IMR-90 (cell line): ENCODE measurements around the gene COL15A1. TPM values are rescaled to one million over a fixed set of nuclear protein-coding genes. Genes with fewer than 3 reads are reported as not detected.

Experiments
- ATAC-seq: fragments of 200-7000 bp; cut with Tn5 transposase; 2 replicates; pipeline ENCODE4 v1.9.1; 2020; ENCODE audit warnings: low read depth, mild to moderate bottlenecking, moderate library complexity
- BruUV-seq: library from RNA; stranded (reverse); fragments of 400-500 nt; replicated peaks from 2 replicates; lab custom pipeline; 2021; lab: Mats Ljungman, UMichigan
- CTCF ChIA-PET: fragments of 300-600 bp; formaldehyde crosslinking; extraction: SDS; loops from one replicate; lab custom pipeline; 2021; ENCODE audit warnings: antibody characterized with exemption; lab: Yijun Ruan, JAX
- POLR2A ChIA-PET: fragments of 300-600 bp; sonication (Branson Sonifier 250); formaldehyde crosslinking; loops from one replicate; lab custom pipeline; 2022; ENCODE audit warnings: antibody characterized with exemption; ENCODE audit not compliant: unreplicated experiment; lab: Charles Lee
- DNase-seq: peaks from one replicate; pipeline ENCODE4 v3.0.0; 2013
- H2AFZ ChIP-seq: replicated peaks from 2 replicates; pipeline ENCODE3; 2013; ENCODE audit warnings: low read length, mild to moderate bottlenecking; ENCODE audit not compliant: poor library complexity
- H2AK5ac ChIP-seq: 2 replicates; pipeline ENCODE4 v1.6.1; 2013; ENCODE audit warnings: low read depth, low read length, inconsistent platforms
- H2AK9ac ChIP-seq: replicated peaks from 2 replicates; pipeline ENCODE3; 2013; ENCODE audit warnings: mild to moderate bottlenecking, low read depth, low read length, moderate library complexity; ENCODE audit not compliant: poor library complexity
- H2BK120ac ChIP-seq: 2 replicates; pipeline ENCODE4 v1.6.1; 2013; ENCODE audit warnings: low read depth, low read length, inconsistent platforms
- H2BK15ac ChIP-seq: 3 replicates; pipeline ENCODE4 v1.6.1; 2013; ENCODE audit warnings: low read depth, low read length, inconsistent platforms
- H2BK20ac ChIP-seq: 2 replicates; pipeline ENCODE4 v1.6.1; 2013; ENCODE audit warnings: low read depth, mild to moderate bottlenecking, inconsistent platforms, low read length, moderate library complexity
- H2BK5ac ChIP-seq: 2 replicates; pipeline ENCODE4 v1.6.1; 2013; ENCODE audit warnings: mild to moderate bottlenecking, low read depth, low read length, inconsistent platforms; ENCODE audit not compliant: poor library complexity, severe bottlenecking
- H3K14ac ChIP-seq: replicated peaks from 2 replicates; pipeline ENCODE4 v1.6.1; 2013; ENCODE audit warnings: low read depth, low read length, inconsistent platforms
- H3K18ac ChIP-seq: 2 replicates; pipeline ENCODE4 v1.6.1; 2013; ENCODE audit warnings: low read depth, low read length, control low read depth
- H3K23ac ChIP-seq: 2 replicates; pipeline ENCODE4 v1.6.1; 2013; ENCODE audit warnings: low read depth, low read length, inconsistent platforms
- H3K27ac ChIP-seq: 2 replicates; pipeline ENCODE4 v1.5.1; 2013; ENCODE audit warnings: mild to moderate bottlenecking, control low read depth, low read length; ENCODE audit not compliant: insufficient read depth
- H3K27me3 ChIP-seq: 2 replicates; pipeline ENCODE4 v1.6.1; 2013; ENCODE audit warnings: low read length; ENCODE audit not compliant: control insufficient read depth, insufficient read depth
- H3K36me3 ChIP-seq: 2 replicates; pipeline ENCODE4 v1.6.1; 2013; ENCODE audit warnings: low read length, mixed read lengths; ENCODE audit not compliant: control insufficient read depth, insufficient read depth
- H3K4ac ChIP-seq: 2 replicates; pipeline ENCODE4 v1.6.1; 2013; ENCODE audit warnings: low read depth, low read length, inconsistent platforms
- H3K4me1 ChIP-seq: 2 replicates; pipeline ENCODE4 v1.6.1; 2013; ENCODE audit warnings: low read length, mixed read lengths; ENCODE audit not compliant: control insufficient read depth, insufficient read depth
- H3K4me2 ChIP-seq: 2 replicates; pipeline ENCODE4 v1.6.1; 2013; ENCODE audit warnings: low read depth, mild to moderate bottlenecking, control low read depth, low read length, moderate library complexity
- H3K4me3 ChIP-seq: 2 replicates; pipeline ENCODE4 v1.5.1; 2013; ENCODE audit warnings: low read depth, mild to moderate bottlenecking, control low read depth, low read length, moderate library complexity; ENCODE audit not compliant: insufficient read depth
- H3K56ac ChIP-seq: 2 replicates; pipeline ENCODE4 v1.6.1; 2013; ENCODE audit warnings: low read length, inconsistent platforms; ENCODE audit not compliant: insufficient read depth; ENCODE audit errors: extremely low read depth
- H3K79me1 ChIP-seq, 2 experiments: 2 replicates each; pipeline ENCODE4 v1.6.1; 2013; ENCODE audit warnings: low read length in 2 of 2, inconsistent platforms in 1 of 2, low read depth in 1 of 2
- H3K9ac ChIP-seq: 2 replicates; pipeline ENCODE4 v1.6.1; 2013; ENCODE audit warnings: low read depth, low read length, control low read depth
- H3K9me1 ChIP-seq: 2 replicates; pipeline ENCODE4 v1.6.1; 2013; ENCODE audit warnings: low read length, inconsistent platforms; ENCODE audit not compliant: insufficient read depth
- H3K9me3 ChIP-seq: 2 replicates; pipeline ENCODE4 v1.6.1; 2013; ENCODE audit warnings: low read length; ENCODE audit not compliant: control insufficient read depth, insufficient read depth
- H4K20me1 ChIP-seq: 2 replicates; pipeline ENCODE4 v1.6.1; 2013; ENCODE audit warnings: low read length, inconsistent platforms; ENCODE audit not compliant: insufficient read depth
- H4K5ac ChIP-seq: 2 replicates; pipeline ENCODE4 v1.6.1; 2013; ENCODE audit warnings: mild to moderate bottlenecking, low read depth, low read length, control low read depth
- H4K8ac ChIP-seq, 2 experiments: 2 replicates each; pipeline ENCODE4 v1.6.1; 2013; ENCODE audit warnings: low read depth in 2 of 2, low read length in 2 of 2, control low read depth in 1 of 2, inconsistent platforms in 1 of 2
- H4K91ac ChIP-seq: 2 replicates; pipeline ENCODE4 v1.6.1; 2013; ENCODE audit warnings: low read depth, low read length, inconsistent platforms; ENCODE audit not compliant: insufficient read depth
- CEBPB ChIP-seq: IDR thresholded peaks from 2 replicates; pipeline ENCODE4 v1.6.1; 2012; ENCODE audit warnings: low read depth, low read length, improper control_type of control experiment
- MAZ ChIP-seq: IDR thresholded peaks from 2 replicates; pipeline ENCODE4 v1.6.1; 2012; ENCODE audit warnings: low read depth, mild to moderate bottlenecking, low read length, improper control_type of control experiment, moderate library complexity, borderline replicate concordance
- MXI1 ChIP-seq: IDR thresholded peaks from 2 replicates; pipeline ENCODE4 v1.6.1; 2012; ENCODE audit warnings: low read depth, mild to moderate bottlenecking, low read length, moderate library complexity, borderline replicate concordance
- NFE2L2 ChIP-seq: fragments of 150-350 bp; IDR thresholded peaks from 2 replicates; pipeline ENCODE4 v1.6.1; 2016; ENCODE audit warnings: low read depth, mild to moderate bottlenecking, low read length
- POLR2A ChIP-seq: IDR thresholded peaks from 2 replicates; pipeline ENCODE4 v1.6.1; 2012; ENCODE audit warnings: mild to moderate bottlenecking, low read depth, low read length
- RCOR1 ChIP-seq: IDR thresholded peaks from 2 replicates; pipeline ENCODE4 v1.6.1; 2012; ENCODE audit warnings: mild to moderate bottlenecking, low read length, improper control_type of control experiment; ENCODE audit not compliant: insufficient replicate concordance
- WGBS, 2 experiments: methylation state at CpG; one replicate each; pipeline versions ENCODE4 v1.1.5 to v1.1.7; 2013; ENCODE audit warnings: missing lambda C conversion rate in 2 of 2; ENCODE audit not compliant: insufficient read length in 1 of 2; ENCODE audit errors: extremely low coverage in 2 of 2; 5-methylcytosine and 5-hydroxymethylcytosine counted together
- dilution Hi-C: fragments of 300-500 bp; cut with HindIII; formaldehyde crosslinking; loops from one replicate; pipeline ENCODE4 v1.14.3; 2018; ENCODE audit warnings: low sequenced_read_pairs; ENCODE audit not compliant: unreplicated experiment
- in situ Hi-C: fragments of 300-500 bp; cut with MboI; formaldehyde crosslinking; loops from 3 replicates; pipeline ENCODE4 v1.14.3; 2019; ENCODE audit warnings: low sequenced_read_pairs, inconsistent platforms, mixed read lengths
- intact Hi-C: fragments of 100-400 bp; cut with micrococcal nuclease; formaldehyde crosslinking; loops from 2 replicates; pipeline ENCODE4 v1.10.0; 2022
- polyA plus RNA-seq, 3 experiments: library from polyadenylated mRNA; depleted of rRNA; stranded (reverse); fragments of >200 nt; gene quantifications; 2 replicates each; pipeline ENCODE4 v1.2.3, GENCODE V29; 2012; ENCODE audit warnings: low replicate concordance in 1 of 3
- total RNA-seq: library from RNA; depleted of rRNA; stranded (reverse); fragments of >200 nt; gene quantifications from 2 replicates; pipeline ENCODE4 v1.2.3, GENCODE V29; 2012

COL15A1 gene
- total and polyA plus RNA-seq, 2 of the 4 experiments (the other 2 are of a cell fraction) = 2.2 to 3.7 TPM

DNA sequence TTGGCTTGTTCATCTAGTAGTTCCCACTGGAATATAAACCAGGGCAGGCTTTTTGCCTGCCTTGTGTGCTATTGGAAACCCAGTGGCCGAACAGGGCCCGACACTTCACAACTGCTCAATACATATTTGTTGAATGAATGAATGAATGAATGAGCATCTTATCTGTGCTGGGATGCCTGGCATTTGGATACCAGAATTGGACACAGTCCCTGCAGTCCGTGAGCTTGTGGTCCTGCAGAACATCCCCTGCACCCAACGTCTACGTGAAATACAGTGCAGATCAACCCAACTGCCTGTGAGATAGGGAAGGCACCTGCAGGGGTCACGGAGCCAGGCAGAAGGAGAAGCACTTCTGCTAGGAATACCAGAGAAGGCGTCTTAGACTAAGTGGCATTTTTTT lies 30.0 kb upstream of the COL15A1 start:
- Histone ChIP-seq H2BK120ac (peak overlapping the region; percentile 45), H2AK5ac (peak overlapping the region; percentile 49; the same call in 1 of the 2 replicates), H2BK20ac (peak overlapping the region; percentile 75), H4K8ac (0 out of 4 replicates have a peak overlapping the region, but pooled peaks of 1 of the 2 experiments have one; percentile 26), H2BK15ac (peak overlapping the region; percentile 81; the same call in 1 of the 3 replicates), H3K36me3 (no peaks in the 10 kb centered on the region), H3K4me1 (peaks cover 17% of the 10 kb centered on the region), H3K27me3 (no peaks in the 10 kb centered on the region), H3K79me1 (no peaks in the 10 kb centered on the region), H3K9me1 (peaks cover 15% of the 10 kb centered on the region), H3K23ac (no peak overlapping the region), H3K9me3 (no peaks in the 10 kb centered on the region), H3K4ac (no peak overlapping the region), H3K14ac (peak overlapping the region; percentile 25; the same call in 1 of the 2 replicates), H2AFZ (no peak overlapping the region), H3K27ac (no peak overlapping the region), H3K4me2 (no peak overlapping the region), H3K4me3 (no peak overlapping the region), H3K9ac (no peak overlapping the region), H4K20me1 (0 out of 2 replicates have a peak, but pooled peaks cover 2% of the 10 kb centered on the region), H2AK9ac (no peak overlapping the region), H3K18ac (no peak overlapping the region), H2BK5ac (no peak overlapping the region), H4K91ac (peak overlapping the region; percentile 25; the same call in 1 of the 2 replicates), H4K5ac (no peak overlapping the region; the same call in 1 of the 2 replicates), H3K56ac (no peak overlapping the region; the same call in 1 of the 2 replicates)
- DNase-seq = no peak
- POLR2A ChIA-PET = no interaction called here
- intact Hi-C loops (no loop called here), dilution Hi-C loops (no loop called here), in situ Hi-C loops (no loop called here)
- CTCF ChIA-PET = interaction anchor here (0.6 kb wide), 1 partner anchor 1199 kb away, joined by 3 read pairs; no protein-coding TSS in a partner anchor
- no TSS peak for BruUV-seq
- TF ChIP-seq POLR2A (no peak), MXI1 (no peak), MAZ (no peak), NFE2L2 (no peak), RCOR1 (no peak), CEBPB (no peak)
- ATAC-seq = no peak
- 100% methylated on average over 1 of the region's 7 CpGs; no CpG with 5 or more reads in 1 of the 2 experiments for WGBS, 2 experiments
